T-helper 2 cell treated with Interferon-gamma antibody and Interleukin-4, amounts not matched to agents 5 μg/mL and 100 μg/mL, for 36 hours (primary cell): Measurements from ENCODE around the gene EIF4G1.

Source experiments
- DNase-seq: peaks from one replicate; pipeline ENCODE4 v3.0.0; 2021; ENCODE audit warnings: low spot score
- H3K27ac Mint-ChIP-seq: one replicate; pipeline ENCODE4 v1.8.0; 2021; ENCODE audit warnings: mild to moderate bottlenecking, mixed read lengths
- H3K27me3 Mint-ChIP-seq: one replicate; pipeline ENCODE4 v1.8.0; 2021; ENCODE audit warnings: low read depth, mixed read lengths
- H3K36me3 Mint-ChIP-seq: one replicate; pipeline ENCODE4 v1.8.0; 2021; ENCODE audit warnings: low read depth, mixed read lengths
- H3K4me1 Mint-ChIP-seq: one replicate; pipeline ENCODE4 v1.8.0; 2021; ENCODE audit warnings: low read depth, mixed read lengths
- H3K4me3 Mint-ChIP-seq: one replicate; pipeline ENCODE4 v1.8.0; 2022; ENCODE audit warnings: mild to moderate bottlenecking, moderate library complexity, mixed read lengths
- H3K9me3 Mint-ChIP-seq: one replicate; pipeline ENCODE4 v1.8.0; 2021; ENCODE audit warnings: mixed read lengths

EIF4G1 gene

DNA sequence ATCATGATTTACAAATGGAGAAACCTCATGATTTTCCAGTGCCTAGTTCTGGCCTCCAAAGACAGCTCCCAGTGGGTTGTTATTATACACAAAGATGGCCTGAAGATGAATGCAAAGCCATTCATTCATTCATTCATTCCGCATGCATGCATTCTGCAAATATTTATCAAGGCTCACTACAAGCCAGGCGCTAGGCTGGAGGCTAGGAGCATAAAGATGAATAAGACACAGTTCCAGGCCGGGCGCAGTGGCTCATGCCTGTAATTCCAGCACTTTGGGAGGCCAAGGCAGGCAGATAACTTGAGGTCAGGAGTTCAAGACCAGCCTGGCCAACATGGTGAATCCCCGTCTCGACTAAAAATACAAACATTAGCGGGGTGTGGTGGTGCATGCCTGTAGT, 17.8 kb upstream of the EIF4G1 start:
- no peak for DNase-seq
- H3K4me3 Mint-ChIP-seq: no peak overlapping the region
- no peaks in the 10 kb centered on the region for H3K9me3 Mint-ChIP-seq

DNA sequence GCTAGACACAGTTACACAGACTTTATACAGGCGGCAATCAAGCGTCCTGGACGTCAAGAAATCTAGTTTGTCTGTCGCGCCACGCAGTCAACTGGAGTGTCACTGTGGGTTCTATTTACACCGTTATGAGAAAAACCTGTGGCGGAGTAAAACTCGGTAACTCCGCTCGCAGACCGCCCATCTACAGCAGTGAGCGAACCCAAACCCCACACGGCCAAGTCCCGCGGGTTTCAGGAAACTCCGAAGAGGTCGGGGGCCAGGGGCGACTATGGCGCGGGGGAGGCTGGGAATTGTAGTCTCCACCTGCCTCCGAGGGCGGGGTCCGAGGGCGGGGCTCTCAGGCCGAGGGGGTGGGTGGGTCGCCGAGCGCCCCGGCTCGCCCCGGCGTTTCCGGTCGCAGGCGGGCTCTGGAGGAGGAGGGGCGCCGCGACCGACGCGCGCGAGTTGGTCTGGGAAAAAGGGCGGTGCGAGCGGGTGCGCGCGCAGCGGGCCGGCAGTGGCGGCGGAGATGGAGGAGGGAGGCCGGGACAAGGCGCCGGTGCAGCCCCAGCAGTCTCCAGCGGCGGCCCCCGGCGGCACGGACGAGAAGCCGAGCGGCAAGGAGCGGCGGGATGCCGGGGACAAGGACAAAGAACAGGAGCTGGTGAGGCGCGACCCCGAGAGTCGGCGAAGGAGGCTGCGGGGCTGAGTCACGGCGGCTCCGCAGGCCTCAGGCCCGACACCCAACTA, 15.5 kb upstream of the EIF4G1 start, which contains the start of gene PSMD2:
Gene PSMD2 (plus strand): TSS at position 483 of the 729 bp plus-strand sequence. CDS start 26 bp downstream, at position 509.
- peak within 1 kb of the TSS; percentile 89 for H3K27ac Mint-ChIP-seq
- peaks cover 26% of the 10 kb centered on the region for H3K4me1 Mint-ChIP-seq
- peak within 1 kb of the TSS; percentile 90 for H3K4me3 Mint-ChIP-seq
- H3K36me3 Mint-ChIP-seq: peaks cover 43% of the 10 kb centered on the region
- DNase-seq: peak; percentile 94
- H3K27me3 Mint-ChIP-seq: peaks cover 1% of the 10 kb centered on the region
- no peaks in the 10 kb centered on the region for H3K9me3 Mint-ChIP-seq

More for the DNA sequence above, 17.8 kb upstream of the EIF4G1 start:
- H3K27ac Mint-ChIP-seq: no peak overlapping the region
- peaks cover 4% of the 10 kb centered on the region for H3K27me3 Mint-ChIP-seq
- H3K4me1 Mint-ChIP-seq: peaks cover 22% of the 10 kb centered on the region
- H3K36me3 Mint-ChIP-seq: peaks cover 20% of the 10 kb centered on the region

DNA sequence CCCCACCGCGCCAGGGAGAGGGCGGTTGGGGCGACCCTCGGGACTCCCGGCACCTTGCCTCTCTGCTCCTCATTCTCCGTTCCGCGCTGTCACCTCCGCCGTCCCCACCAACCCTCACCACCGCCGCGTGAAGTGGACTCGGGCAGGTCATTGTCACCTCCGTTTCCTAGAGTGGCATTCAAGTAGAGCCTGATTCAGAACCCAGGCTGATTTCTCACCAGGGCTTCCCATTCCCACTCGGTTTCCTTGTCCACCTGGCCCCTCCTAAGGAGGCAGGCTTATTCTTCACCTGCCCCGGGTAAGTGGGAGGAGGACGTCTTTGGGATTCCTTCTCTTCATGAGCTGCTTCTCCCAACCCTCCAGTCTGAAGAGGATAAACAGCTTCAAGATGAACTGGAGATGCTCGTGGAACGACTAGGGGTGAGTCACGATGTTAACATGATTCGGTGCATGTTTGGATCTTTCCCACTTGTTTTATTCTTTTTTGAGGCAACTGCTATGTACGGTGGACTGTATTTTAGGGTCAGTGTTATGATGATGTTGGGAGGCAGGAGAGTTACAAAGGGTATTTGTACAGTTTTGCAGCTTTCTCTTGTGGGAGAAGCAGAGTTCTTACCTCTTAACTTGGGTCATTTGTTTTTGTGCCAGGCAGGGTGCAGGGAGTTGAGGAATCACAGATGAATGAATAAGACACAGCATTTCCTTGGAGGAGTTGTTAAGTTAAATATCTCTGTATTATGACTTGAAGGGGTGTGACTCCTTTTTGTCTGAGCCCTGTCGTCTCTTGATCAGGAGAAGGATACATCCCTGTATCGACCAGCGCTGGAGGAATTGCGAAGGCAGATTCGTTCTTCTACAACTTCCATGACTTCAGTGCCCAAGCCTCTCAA, 14.7 kb upstream of the EIF4G1 start:
- H3K9me3 Mint-ChIP-seq: no peaks in the 10 kb centered on the region
- peaks cover 51% of the 10 kb centered on the region for H3K36me3 Mint-ChIP-seq
- no peak for DNase-seq
- peak overlapping the region; percentile 89 for H3K27ac Mint-ChIP-seq
- H3K27me3 Mint-ChIP-seq: peaks cover 1% of the 10 kb centered on the region
- peak overlapping the region; percentile 90 for H3K4me3 Mint-ChIP-seq
- peaks cover 26% of the 10 kb centered on the region for H3K4me1 Mint-ChIP-seq

DNA sequence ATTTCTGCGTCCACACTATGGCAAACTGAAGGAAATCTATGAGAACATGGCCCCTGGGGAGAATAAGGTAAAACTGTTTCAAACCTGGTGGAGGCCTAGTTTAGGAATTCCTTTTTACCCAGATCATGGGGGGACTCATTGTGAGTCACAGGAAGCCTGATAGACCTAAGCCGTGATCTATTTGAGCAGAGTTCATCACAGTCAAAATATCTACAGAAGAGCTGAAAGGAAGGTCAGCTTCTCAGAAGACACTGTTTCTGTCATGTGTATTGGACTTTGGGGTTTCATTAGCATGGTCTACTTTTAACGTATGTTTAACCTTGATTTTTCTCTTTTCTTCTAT, 14.1 kb upstream of the EIF4G1 start:
- DNase-seq: no peak
- Mint-ChIP-seq H3K36me3 (peaks cover 53% of the 10 kb centered on the region), H3K9me3 (no peaks in the 10 kb centered on the region), H3K4me1 (peaks cover 26% of the 10 kb centered on the region), H3K27me3 (no peaks in the 10 kb centered on the region), H3K27ac (no peak overlapping the region), H3K4me3 (peak overlapping the region; percentile 90)

GRCh38 chr3:184305577-184305976, 8.8 kb upstream of the EIF4G1 start:
- no peak for DNase-seq
- peaks cover 11% of the 10 kb centered on the region for H3K4me1 Mint-ChIP-seq
- H3K4me3 Mint-ChIP-seq: no peak overlapping the region
- H3K9me3 Mint-ChIP-seq: no peaks in the 10 kb centered on the region
- no peak overlapping the region for H3K27ac Mint-ChIP-seq
- H3K27me3 Mint-ChIP-seq: no peaks in the 10 kb centered on the region
- H3K36me3 Mint-ChIP-seq: peaks cover 82% of the 10 kb centered on the region

DNA sequence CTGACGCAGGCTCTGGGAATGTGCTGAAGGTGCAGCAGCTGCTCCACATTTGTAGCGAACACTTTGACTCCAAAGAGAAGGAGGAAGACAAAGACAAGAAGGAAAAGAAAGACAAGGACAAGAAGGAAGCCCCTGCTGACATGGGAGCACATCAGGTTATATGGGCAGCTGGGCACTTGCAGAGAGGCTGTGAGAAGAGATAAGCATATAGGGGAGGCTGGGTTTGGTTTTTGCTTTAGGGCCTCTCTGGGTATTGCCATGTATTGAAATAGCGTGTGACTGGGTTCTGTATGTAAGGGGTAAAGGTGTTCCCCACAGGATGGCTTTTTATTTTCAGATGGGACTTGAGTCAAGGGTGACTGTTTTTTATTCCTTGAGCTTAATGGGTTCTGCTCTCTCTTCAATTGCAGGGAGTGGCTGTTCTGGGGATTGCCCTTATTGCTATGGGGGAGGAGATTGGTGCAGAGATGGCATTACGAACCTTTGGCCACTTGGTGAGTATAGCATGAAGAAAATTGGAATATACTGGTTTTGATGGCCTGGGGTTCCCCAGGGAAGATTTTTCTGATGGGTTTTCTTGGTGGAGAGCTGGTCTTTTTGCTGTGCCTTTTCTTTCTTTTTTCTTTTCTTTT, 7.9 kb upstream of the EIF4G1 start:
- DNase-seq: no peak
- Mint-ChIP-seq H3K9me3 (no peaks in the 10 kb centered on the region), H3K36me3 (peaks cover 75% of the 10 kb centered on the region), H3K4me3 (no peak overlapping the region), H3K27ac (no peak overlapping the region), H3K4me1 (peaks cover 5% of the 10 kb centered on the region), H3K27me3 (no peaks in the 10 kb centered on the region)

DNA sequence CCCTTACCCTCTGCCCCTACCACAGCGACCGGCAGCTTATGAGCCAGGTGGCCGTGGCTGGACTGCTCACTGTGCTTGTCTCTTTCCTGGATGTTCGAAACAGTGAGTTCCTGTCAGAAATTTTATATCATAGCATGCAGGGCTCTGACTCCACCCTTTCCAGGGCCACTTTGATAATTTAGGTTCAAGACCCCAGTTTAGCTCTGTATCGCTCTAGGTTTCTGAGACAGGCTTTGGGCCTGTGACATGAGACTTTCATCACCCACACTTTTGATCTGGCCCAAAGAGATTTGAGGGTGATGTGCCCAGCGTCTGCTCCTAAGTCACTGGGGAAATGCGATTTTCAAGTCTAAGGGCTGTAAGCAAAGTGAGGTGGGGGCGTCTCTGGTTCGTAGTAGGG, 6.5 kb upstream of the EIF4G1 start:
- Mint-ChIP-seq H3K4me3 (no peak overlapping the region), H3K36me3 (peaks cover 60% of the 10 kb centered on the region), H3K4me1 (no peaks in the 10 kb centered on the region), H3K27ac (no peak overlapping the region), H3K9me3 (no peaks in the 10 kb centered on the region), H3K27me3 (no peaks in the 10 kb centered on the region)
- no peak for DNase-seq

DNA sequence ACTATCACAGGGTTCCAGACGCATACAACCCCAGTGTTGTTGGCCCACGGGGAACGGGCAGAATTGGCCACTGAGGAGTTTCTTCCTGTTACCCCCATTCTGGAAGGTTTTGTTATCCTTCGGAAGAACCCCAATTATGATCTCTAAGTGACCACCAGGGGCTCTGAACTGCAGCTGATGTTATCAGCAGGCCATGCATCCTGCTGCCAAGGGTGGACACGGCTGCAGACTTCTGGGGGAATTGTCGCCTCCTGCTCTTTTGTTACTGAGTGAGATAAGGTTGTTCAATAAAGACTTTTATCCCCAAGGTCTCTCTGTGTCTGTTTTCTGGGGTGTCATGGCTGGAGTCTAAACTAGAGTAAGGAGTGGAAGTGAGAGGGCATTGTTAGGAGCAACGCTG, 5.7 kb upstream of the EIF4G1 start:
- DNase-seq: no peak
- no peaks in the 10 kb centered on the region for H3K9me3 Mint-ChIP-seq
- peaks cover 52% of the 10 kb centered on the region for H3K36me3 Mint-ChIP-seq
- no peaks in the 10 kb centered on the region for H3K27me3 Mint-ChIP-seq
- H3K4me1 Mint-ChIP-seq: no peaks in the 10 kb centered on the region
- H3K4me3 Mint-ChIP-seq: no peak overlapping the region
- peak overlapping the region; percentile 12 for H3K27ac Mint-ChIP-seq

- Mint-ChIP-seq H3K36me3 (peaks cover 31% of the 10 kb centered on the region), H3K4me3 (no peak overlapping the region), H3K27ac (no peak overlapping the region)
These were observed 2.8 kb upstream of the EIF4G1 start for GRCh38 chr3:184311633-184312032.

DNA sequence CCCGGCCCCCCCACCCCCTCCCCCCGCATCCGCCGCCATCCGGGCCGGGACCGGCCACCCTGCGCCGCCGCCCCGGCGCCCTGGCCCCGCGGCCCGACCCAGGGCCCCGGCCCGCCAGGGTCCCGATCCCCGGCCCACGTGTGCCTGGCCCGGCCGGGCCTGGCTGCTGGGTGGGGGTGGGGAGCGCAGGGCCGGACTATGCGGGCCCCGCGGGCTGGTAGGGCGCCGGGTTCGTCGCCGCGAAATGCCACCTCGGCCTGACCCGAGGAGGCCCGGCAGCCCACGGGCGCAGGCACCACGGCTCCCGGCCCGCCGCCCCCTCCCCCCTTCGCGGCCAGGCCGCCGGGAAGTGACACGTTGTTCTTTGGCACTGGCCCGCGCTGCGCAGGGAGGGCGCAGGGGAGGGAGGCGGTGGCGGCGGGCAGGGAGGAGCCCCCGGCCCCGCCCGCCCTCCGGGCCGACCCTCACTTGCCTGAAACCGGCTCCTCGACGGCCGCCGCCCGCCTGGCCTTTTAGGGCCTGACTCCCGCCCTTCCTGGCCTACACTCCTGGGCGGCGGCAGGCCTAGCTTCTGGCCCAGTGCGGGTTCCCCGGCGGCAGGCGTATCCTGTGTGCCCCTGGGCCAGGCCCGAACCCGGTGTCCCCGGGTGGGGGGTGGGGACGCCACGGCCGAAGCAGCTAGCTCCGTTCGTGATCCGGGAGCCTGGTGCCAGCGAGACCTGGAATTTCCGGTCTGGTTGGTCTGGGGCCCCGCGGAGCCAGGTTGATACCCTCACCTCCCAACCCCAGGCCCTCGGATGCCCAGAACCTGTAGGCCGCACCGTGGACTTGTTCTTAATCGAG, 515 bp downstream of the EIF4G1 start:
- Mint-ChIP-seq H3K9me3 (no peaks in the 10 kb centered on the region), H3K4me3 (peak overlapping the region; percentile 86), H3K4me1 (peaks cover 31% of the 10 kb centered on the region), H3K27ac (peak overlapping the region; percentile 90), H3K27me3 (no peaks in the 10 kb centered on the region), H3K36me3 (peaks cover 23% of the 10 kb centered on the region)
- DNase-seq: peak; percentile 33

More at GRCh38 chr3:184311633-184312032, 2.8 kb upstream of the EIF4G1 start:
- H3K9me3 Mint-ChIP-seq: no peaks in the 10 kb centered on the region
- no peak for DNase-seq
- peaks cover 7% of the 10 kb centered on the region for H3K4me1 Mint-ChIP-seq
- no peaks in the 10 kb centered on the region for H3K27me3 Mint-ChIP-seq

GRCh38 chr3:184315543-184315867, 1.1 kb downstream of the EIF4G1 start:
- Mint-ChIP-seq H3K36me3 (peaks cover 26% of the 10 kb centered on the region), H3K4me3 (peak overlapping the region; percentile 84), H3K27me3 (no peaks in the 10 kb centered on the region), H3K4me1 (peaks cover 31% of the 10 kb centered on the region), H3K9me3 (no peaks in the 10 kb centered on the region), H3K27ac (peak overlapping the region; percentile 90)
- DNase-seq: no peak

DNA sequence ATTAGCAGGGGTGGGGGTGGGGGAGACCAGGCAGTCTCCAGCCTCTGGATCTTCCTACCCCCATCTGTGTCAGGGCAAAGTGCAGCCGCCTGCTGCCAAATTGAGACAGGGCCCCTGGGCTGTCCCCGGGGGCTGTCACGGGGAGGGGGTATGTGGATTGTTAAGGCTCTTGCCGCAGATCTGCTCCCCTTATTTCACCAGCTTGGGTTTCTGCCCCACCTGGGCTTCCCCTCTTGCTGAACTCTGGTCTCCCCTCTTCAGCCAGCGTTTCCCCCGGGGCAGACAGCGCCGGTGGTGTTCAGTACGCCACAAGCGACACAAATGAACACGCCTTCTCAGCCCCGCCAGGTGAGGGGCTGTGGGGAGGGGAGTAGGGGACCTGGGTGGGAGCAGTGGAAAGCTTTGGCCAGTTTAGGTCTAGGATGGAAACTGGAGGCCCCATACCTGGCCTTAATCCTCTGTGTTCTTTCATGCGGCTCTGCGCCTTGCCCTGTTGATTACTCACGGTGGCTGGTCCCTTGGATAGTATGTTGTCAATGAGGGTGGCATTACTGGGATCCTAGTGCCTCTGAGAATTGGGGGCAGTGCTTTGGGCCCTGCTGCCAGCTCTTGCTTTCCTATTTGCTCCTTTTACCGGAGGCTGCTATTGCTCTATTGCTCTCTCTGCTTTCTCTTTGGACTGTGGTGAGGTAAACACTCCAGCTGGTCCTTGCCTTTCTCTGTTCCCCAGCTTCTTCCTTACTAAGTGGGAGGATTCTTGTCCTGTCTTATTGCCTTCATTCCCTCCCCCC, 1.7 kb downstream of the EIF4G1 start:
- H3K4me3 Mint-ChIP-seq: peak overlapping the region; percentile 84
- H3K9me3 Mint-ChIP-seq: no peaks in the 10 kb centered on the region
- no peaks in the 10 kb centered on the region for H3K27me3 Mint-ChIP-seq
- peak overlapping the region; percentile 79 for H3K27ac Mint-ChIP-seq
- no peak for DNase-seq
- peaks cover 31% of the 10 kb centered on the region for H3K4me1 Mint-ChIP-seq
- peaks cover 31% of the 10 kb centered on the region for H3K36me3 Mint-ChIP-seq

- H3K27ac Mint-ChIP-seq: peak overlapping the region; percentile 79
- H3K36me3 Mint-ChIP-seq: peaks cover 39% of the 10 kb centered on the region
These were observed 2.4 kb downstream of the EIF4G1 start for GRCh38 chr3:184316792-184317191.

More at GRCh38 chr3:184316792-184317191, 2.4 kb downstream of the EIF4G1 start:
- Mint-ChIP-seq H3K27me3 (no peaks in the 10 kb centered on the region), H3K9me3 (no peaks in the 10 kb centered on the region), H3K4me3 (peak overlapping the region; percentile 84), H3K4me1 (peaks cover 31% of the 10 kb centered on the region)
- DNase-seq: no peak
